CD4-positive, alpha-beta memory T cell (primary cell): ENCODE measurements around the gene TEDC2. TPM values are rescaled to one million over a fixed set of nuclear protein-coding genes. Genes with fewer than 3 reads are reported as not detected.

Source experiments
- CTCF ChIA-PET: fragments of 350-600 bp; sonication (Branson Sonifier 250); formaldehyde crosslinking; loops from one replicate; lab custom pipeline; 2021; ENCODE audit warnings: inconsistent platforms; ENCODE audit not compliant: partially characterized antibody; lab: Charles Lee
- POLR2A ChIA-PET: fragments of 350-600 bp; sonication (Branson Sonifier 250); formaldehyde crosslinking; loops from one replicate; lab custom pipeline; 2021; ENCODE audit not compliant: partially characterized antibody; lab: Charles Lee
- DNase-seq, 5 donors: peaks; one replicate each; pipeline versions ENCODE4 v3.0.0 to v3.0.0-alpha.2; 2020 to 2022; ENCODE audit warnings: mixed read lengths in 1 of 5
- H3K27ac ChIP-seq: one replicate; pipeline ENCODE4 v1.7.0; 2013; ENCODE audit warnings: low read depth, low read length
- H3K27me3 ChIP-seq: 2 replicates; pipeline ENCODE4 v1.7.0; 2013; ENCODE audit warnings: mild to moderate bottlenecking, low read length, moderate library complexity; ENCODE audit not compliant: insufficient read depth
- H3K36me3 ChIP-seq: 2 replicates; pipeline ENCODE4 v1.7.0; 2013; ENCODE audit warnings: mild to moderate bottlenecking, low read length, moderate library complexity; ENCODE audit not compliant: insufficient read depth
- H3K4me1 ChIP-seq: 2 replicates; pipeline ENCODE4 v1.7.0; 2013; ENCODE audit warnings: mild to moderate bottlenecking, low read length, moderate library complexity; ENCODE audit not compliant: insufficient read depth
- H3K4me3 ChIP-seq, 2 donors: one replicate each; pipeline ENCODE4 v1.7.0; 2013; ENCODE audit warnings: low read length in 2 of 2, mild to moderate bottlenecking in 1 of 2
- H3K9me3 ChIP-seq, 2 donors: one replicate each; pipeline ENCODE4 v1.7.0; 2013; ENCODE audit warnings: low read length in 2 of 2, control low read depth in 1 of 2; ENCODE audit not compliant: control insufficient read depth in 1 of 2
- H3K27ac Mint-ChIP-seq, 7 donors: one replicate each; pipeline ENCODE4 v1.8.0; 2020 to 2021; ENCODE audit warnings: mixed read lengths in 7 of 7, mild to moderate bottlenecking in 6 of 7, inconsistent platforms in 3 of 7, moderate library complexity in 3 of 7
- H3K27me3 Mint-ChIP-seq, 2 donors: one replicate each; pipeline ENCODE4 v1.8.0; 2020 to 2021; ENCODE audit warnings: mixed read lengths in 2 of 2
- H3K36me3 Mint-ChIP-seq, 2 donors: one replicate each; pipeline ENCODE4 v1.8.0; 2020 to 2021; ENCODE audit warnings: mixed read lengths in 2 of 2, inconsistent platforms in 1 of 2, mild to moderate bottlenecking in 1 of 2
- H3K4me1 Mint-ChIP-seq, 4 donors: one replicate each; pipeline ENCODE4 v1.8.0; 2020 to 2021; ENCODE audit warnings: mixed read lengths in 4 of 4, mild to moderate bottlenecking in 1 of 4
- H3K4me3 Mint-ChIP-seq, 8 donors: one replicate each; pipeline ENCODE4 v1.8.0; 2020 to 2021; ENCODE audit warnings: mixed read lengths in 8 of 8, mild to moderate bottlenecking in 7 of 8, moderate library complexity in 6 of 8, inconsistent platforms in 3 of 8
- H3K9me3 Mint-ChIP-seq, 8 donors: one replicate each; pipeline ENCODE4 v1.8.0; 2020 to 2021; ENCODE audit warnings: mixed read lengths in 8 of 8, mild to moderate bottlenecking in 5 of 8, inconsistent platforms in 3 of 8, moderate library complexity in 1 of 8
- intact Hi-C: fragments of 100-400 bp; cut with micrococcal nuclease; formaldehyde crosslinking; loops from one replicate; pipeline ENCODE4 v1.15.1; 2023
- polyA plus RNA-seq, 2 donors: library from polyadenylated mRNA; unstranded; fragments of 300-500 nt; fragmentation: Illumina TruSeq; gene quantifications; one replicate each; pipeline ENCODE4 v1.2.3, GENCODE V29; 2021
- total RNA-seq, 2 experiments: library from RNA; stranded (reverse); gene quantifications; one replicate each; pipeline ENCODE4 v1.2.3, GENCODE V29; 2021

The TEDC2 gene
- total and polyA plus RNA-seq, 4 experiments from 2014 or later, result 0.44 to 0.55 (median 0.44) TPM; not detected in 1

GRCh38 chr16:2466667-2467527 is 7.0 kb downstream of the TEDC2 start:
- no peak overlapping the region for H3K27ac ChIP-seq
- H3K36me3 ChIP-seq, result no peaks in the 10 kb centered on the region
- no peaks in the 10 kb centered on the region for H3K9me3 ChIP-seq
- Mint-ChIP-seq H3K36me3 (no peaks in the 10 kb centered on the region), H3K4me3 (peak overlapping the region in 3 of 8 donors; percentile 13 to 41 (median 39)), H3K9me3 (no peaks in the 10 kb centered on the region), H3K4me1 (peaks cover 0 to 11% (median 2%) of the 10 kb centered on the region in 4 donors), H3K27me3 (peaks cover 13 to 14% of the 10 kb centered on the region in 2 donors), H3K27ac (peak overlapping the region in 1 of 7 donors; percentile 43)
- POLR2A ChIA-PET, result no interaction called here
- CTCF ChIA-PET, result no interaction called here
- peaks cover 14% of the 10 kb centered on the region for H3K4me1 ChIP-seq
- H3K4me3 ChIP-seq, result no peak overlapping the region
- DNase-seq, result no peak
- H3K27me3 ChIP-seq, result peaks cover 20% of the 10 kb centered on the region
- intact Hi-C loops, result no loop called here

- CTCF ChIA-PET, result no interaction called here
- peaks cover 13 to 14% of the 10 kb centered on the region in 2 donors for H3K27me3 Mint-ChIP-seq
Measured at GRCh38 chr16:2467528-2468232, 7.8 kb downstream of the TEDC2 start.

GRCh38 chr16:2468233-2468724 is 8.4 kb downstream of the TEDC2 start:
- ChIA-PET POLR2A (interaction anchor here (1.0 kb wide), 1 partner anchor 9 kb away, joined by 3 read pairs; the partner anchor contains the start of gene TEDC2), CTCF (no interaction called here)
- intact Hi-C loops, result no loop called here
- Histone ChIP-seq H3K27me3 (peaks cover 29% of the 10 kb centered on the region), H3K36me3 (no peaks in the 10 kb centered on the region), H3K4me3 (no peak overlapping the region), H3K9me3 (no peaks in the 10 kb centered on the region), H3K27ac (no peak overlapping the region), H3K4me1 (peaks cover 22% of the 10 kb centered on the region)
- Mint-ChIP-seq H3K4me3 (peak overlapping the region in 4 of 8 donors; percentile 36 to 72 (median 47)), H3K27ac (no peak overlapping the region), H3K36me3 (no peaks in the 10 kb centered on the region), H3K9me3 (no peaks in the 10 kb centered on the region), H3K4me1 (peaks cover 0 to 16% (median 4%) of the 10 kb centered on the region in 4 donors), H3K27me3 (peaks cover 16 to 17% of the 10 kb centered on the region in 2 donors)
- DNase-seq, result peak in 1 of 5 donors; percentile 56

More at GRCh38 chr16:2467528-2468232, 7.8 kb downstream of the TEDC2 start:
- Histone ChIP-seq H3K4me3 (no peak overlapping the region), H3K27ac (no peak overlapping the region), H3K36me3 (no peaks in the 10 kb centered on the region), H3K27me3 (peaks cover 28% of the 10 kb centered on the region), H3K4me1 (peaks cover 16% of the 10 kb centered on the region), H3K9me3 (no peaks in the 10 kb centered on the region)
- POLR2A ChIA-PET, result no interaction called here
- peak in 1 of 5 donors; percentile 37 for DNase-seq
- Mint-ChIP-seq H3K4me3 (peak overlapping the region in 2 of 8 donors; percentile 39 to 41), H3K27ac (no peak overlapping the region), H3K4me1 (peaks cover 0 to 11% (median 2%) of the 10 kb centered on the region in 4 donors), H3K9me3 (no peaks in the 10 kb centered on the region), H3K36me3 (no peaks in the 10 kb centered on the region)
- intact Hi-C loops, result no loop called here

- Histone ChIP-seq H3K27ac (no peak overlapping the region), H3K9me3 (no peaks in the 10 kb centered on the region), H3K36me3 (no peaks in the 10 kb centered on the region), H3K4me3 (no peak overlapping the region), H3K4me1 (peaks cover 24% of the 10 kb centered on the region), H3K27me3 (peaks cover 29% of the 10 kb centered on the region)
- H3K27me3 Mint-ChIP-seq, result peaks cover 16 to 18% of the 10 kb centered on the region in 2 donors
- H3K4me3 Mint-ChIP-seq, result peak overlapping the region in 4 of 8 donors; percentile 36 to 72 (median 47)
- peak in 1 of 5 donors; percentile 1 for DNase-seq
- no peak overlapping the region for H3K27ac Mint-ChIP-seq
- H3K36me3 Mint-ChIP-seq, result no peaks in the 10 kb centered on the region
- CTCF ChIA-PET, result no interaction called here
- H3K9me3 Mint-ChIP-seq, result no peaks in the 10 kb centered on the region
- POLR2A ChIA-PET, result interaction anchor here (1.0 kb wide), 1 partner anchor 9 kb away, joined by 3 read pairs; the partner anchor contains the start of gene TEDC2
- intact Hi-C loops, result no loop called here
- H3K4me1 Mint-ChIP-seq, result peaks cover 0 to 18% (median 4%) of the 10 kb centered on the region in 4 donors
Measured at GRCh38 chr16:2468725-2469398, 9.0 kb downstream of the TEDC2 start.

- CTCF ChIA-PET, result interaction anchor here (0.9 to 1.0 kb wide), 2 partner anchors 11 to 12 kb away, joined by 3 to 4 read pairs; no protein-coding TSS in a partner anchor
- Mint-ChIP-seq H3K27me3 (peaks cover 16 to 18% of the 10 kb centered on the region in 2 donors), H3K4me1 (peaks cover 0 to 18% (median 4%) of the 10 kb centered on the region in 4 donors), H3K36me3 (no peaks in the 10 kb centered on the region), H3K27ac (no peak overlapping the region), H3K4me3 (peak overlapping the region in 2 of 8 donors; percentile 3 to 70), H3K9me3 (no peaks in the 10 kb centered on the region)
- Histone ChIP-seq H3K27ac (no peak overlapping the region), H3K4me1 (peaks cover 29% of the 10 kb centered on the region), H3K36me3 (no peaks in the 10 kb centered on the region), H3K27me3 (peaks cover 29% of the 10 kb centered on the region), H3K9me3 (no peaks in the 10 kb centered on the region), H3K4me3 (no peak overlapping the region)
- intact Hi-C loops, result no loop called here
- POLR2A ChIA-PET, result no interaction called here
- peak in 1 of 5 donors; percentile 22 for DNase-seq
Measured at GRCh38 chr16:2469399-2470233, 9.7 kb downstream of the TEDC2 start.

GRCh38 chr16:2470234-2470601 is 10.3 kb downstream of the TEDC2 start:
- no peaks in the 10 kb centered on the region for H3K9me3 ChIP-seq
- peaks cover 29% of the 10 kb centered on the region for H3K4me1 ChIP-seq
- H3K36me3 ChIP-seq, result no peaks in the 10 kb centered on the region
- DNase-seq, result no peak
- no peak overlapping the region for H3K4me3 ChIP-seq
- Mint-ChIP-seq H3K9me3 (no peaks in the 10 kb centered on the region), H3K27me3 (peaks cover 16 to 18% of the 10 kb centered on the region in 2 donors), H3K4me3 (peak overlapping the region in 2 of 8 donors; percentile 13 to 70), H3K4me1 (peaks cover 0 to 18% (median 4%) of the 10 kb centered on the region in 4 donors), H3K27ac (no peak overlapping the region), H3K36me3 (no peaks in the 10 kb centered on the region)
- H3K27ac ChIP-seq, result no peak overlapping the region
- ChIA-PET POLR2A (interaction anchor here (0.9 kb wide), 1 partner anchor 11 kb away, joined by 4 read pairs; the partner anchor contains the start of gene TEDC2), CTCF (interaction anchor here (0.9 to 1.0 kb wide), 2 partner anchors 11 kb away, joined by 3 to 4 read pairs; no protein-coding TSS in a partner anchor)
- peaks cover 29% of the 10 kb centered on the region for H3K27me3 ChIP-seq
- intact Hi-C loops, result no loop called here
